ENCODE data around the gene POU6F2.
"Not testable (repeated sequence)": the region's sequence is repeated elsewhere in the genome, so short reads cannot be mapped to it uniquely, and the experiment has no call there.

The POU6F2 gene

GRCh38 chr7:39186671-39187070 lies 209.0 kb downstream of the POU6F2 start:
- no peak for TF ChIP-seq CTCF (conservative IDR thresholded peaks at IDR 0.05; ENCODE audit: low read depth, low read length)
- DNase-seq (ENCODE audit: low read depth) = no peak
- no peak overlapping the region for H3K4me3 ChIP-seq (ENCODE audit: low read depth, low read length)

- H3K4me3 ChIP-seq (ENCODE audit: low read depth, low read length) = no peak overlapping the region
- DNase-seq (ENCODE audit: low read depth) = no peak
- TF ChIP-seq CTCF (conservative IDR thresholded peaks at IDR 0.05; ENCODE audit: low read depth, low read length) = no peak
Observed at GRCh38 chr7:39187130-39187529, 209.4 kb downstream of the POU6F2 start.

- no peak overlapping the region for H3K4me3 ChIP-seq (ENCODE audit: low read depth, low read length)
- no peak for TF ChIP-seq CTCF (conservative IDR thresholded peaks at IDR 0.05; ENCODE audit: low read depth, low read length)
- DNase-seq (ENCODE audit: low read depth) = no peak
Observed at GRCh38 chr7:39192476-39192875, 214.8 kb downstream of the POU6F2 start.

- not testable (repeated sequence) for H3K4me3 ChIP-seq (ENCODE audit: low read depth, low read length); DNase-seq (ENCODE audit: low read depth)
Observed at GRCh38 chr7:39194388-39194787, 216.7 kb downstream of the POU6F2 start.

GRCh38 chr7:39195967-39196366 lies 218.3 kb downstream of the POU6F2 start:
- TF ChIP-seq CTCF (conservative IDR thresholded peaks at IDR 0.05; ENCODE audit: low read depth, low read length) = no peak
- no peak overlapping the region for H3K4me3 ChIP-seq (ENCODE audit: low read depth, low read length)
- no peak for DNase-seq (ENCODE audit: low read depth)

- no peak for TF ChIP-seq CTCF (conservative IDR thresholded peaks at IDR 0.05; ENCODE audit: low read depth, low read length)
- DNase-seq (ENCODE audit: low read depth) = peak; percentile 2
- H3K4me3 ChIP-seq (ENCODE audit: low read depth, low read length) = no peak overlapping the region
Observed at GRCh38 chr7:39197831-39198230, 220.1 kb downstream of the POU6F2 start.

GRCh38 chr7:39198556-39198955 lies 220.8 kb downstream of the POU6F2 start:
- H3K4me3 ChIP-seq (ENCODE audit: low read depth, low read length) = no peak overlapping the region
- DNase-seq (ENCODE audit: low read depth) = no peak
- no peak for TF ChIP-seq CTCF (conservative IDR thresholded peaks at IDR 0.05; ENCODE audit: low read depth, low read length)

- DNase-seq (ENCODE audit: low read depth) = no peak
- no peak overlapping the region for H3K4me3 ChIP-seq (ENCODE audit: low read depth, low read length)
- TF ChIP-seq CTCF (conservative IDR thresholded peaks at IDR 0.05; ENCODE audit: low read depth, low read length) = no peak
Observed at GRCh38 chr7:39199006-39199405, 221.3 kb downstream of the POU6F2 start.

All from choroid plexus epithelial cell (primary cell).